Smooth muscle cell (in vitro differentiated cells): Measurements from ENCODE around the gene RCCD1. TPM values are rescaled to one million over a fixed set of nuclear protein-coding genes. Genes with fewer than 3 reads are reported as not detected.

ENCODE experiments used
- DNase-seq: peaks from one replicate; lab custom pipeline; 2025; ENCODE audit not compliant: unreplicated experiment; lab: John Stamatoyannopoulos, UW
- H2AFZ ChIP-seq: fragments of 200-600 bp; sonication (generic); 2 replicates; pipeline ENCODE4 v1.6.0; 2016; ENCODE audit warnings: antibody characterized with exemption, low read depth, mild to moderate bottlenecking
- H3F3A ChIP-seq: fragments of 200-600 bp; sonication (generic); 2 replicates; pipeline ENCODE4 v1.6.0; 2017; ENCODE audit warnings: antibody characterized with exemption, low read depth
- H3K27ac ChIP-seq: fragments of 200-600 bp; sonication (generic); 2 replicates; pipeline ENCODE4 v1.5.1; 2016; ENCODE audit warnings: low read depth, mild to moderate bottlenecking
- H3K27me3 ChIP-seq: fragments of 200-600 bp; sonication (generic); 2 replicates; pipeline ENCODE4 v1.6.1; 2016; ENCODE audit warnings: low read depth, mild to moderate bottlenecking
- H3K36me3 ChIP-seq: fragments of 200-600 bp; sonication (generic); 2 replicates; pipeline ENCODE4 v1.5.1; 2016; ENCODE audit warnings: low read depth
- H3K4me1 ChIP-seq: fragments of 200-600 bp; sonication (generic); 2 replicates; pipeline ENCODE4 v1.5.1; 2016; ENCODE audit warnings: low read depth
- H3K4me2 ChIP-seq: fragments of 200-600 bp; sonication (generic); 2 replicates; pipeline ENCODE4 v1.6.0; 2016; ENCODE audit warnings: mild to moderate bottlenecking
- H3K4me3 ChIP-seq: fragments of 200-600 bp; sonication (generic); 2 replicates; pipeline ENCODE4 v1.5.1; 2016; ENCODE audit warnings: mild to moderate bottlenecking
- H3K79me2 ChIP-seq: fragments of 200-600 bp; sonication (generic); 2 replicates; pipeline ENCODE4 v1.6.0; 2016; ENCODE audit warnings: low read depth, mild to moderate bottlenecking
- H3K9ac ChIP-seq: fragments of 200-600 bp; sonication (generic); 2 replicates; pipeline ENCODE4 v1.6.0; 2016; ENCODE audit warnings: low read depth
- H3K9me3 ChIP-seq: fragments of 200-600 bp; sonication (generic); replicated peaks from 2 replicates; pipeline ENCODE4 v1.5.1; 2016; ENCODE audit warnings: low read depth
- H4K20me1 ChIP-seq: fragments of 200-600 bp; sonication (generic); 2 replicates; pipeline ENCODE4 v1.6.0; 2016; ENCODE audit warnings: low read depth
- WGBS: methylation state at CpG from one replicate; pipeline ENCODE4 v1.1.7; 2016; ENCODE audit warnings: low lambda C conversion rate; 5-methylcytosine and 5-hydroxymethylcytosine counted together
- polyA plus RNA-seq: library from polyadenylated mRNA; unstranded; fragments of >200 nt; fragmentation: Nextera tagmentation; extraction: Ambion mirVana; gene quantifications from 2 replicates; pipeline ENCODE4 v1.2.1, GENCODE V29; 2016
- total RNA-seq: library from RNA; depleted of rRNA; stranded (reverse); fragments of >200 nt; gene quantifications from 2 replicates; pipeline ENCODE4 v1.2.3, GENCODE V29; 2014
- TF ChIP-seq, protein P1 (sequence below): fragments of 200-600 bp; sonication (generic); IDR thresholded peaks from 2 replicates; pipeline ENCODE4 v1.5.1; 2017; ENCODE audit warnings: borderline replicate concordance, mild to moderate bottlenecking, antibody characterized with exemption; ENCODE audit not compliant: insufficient read depth, poor library complexity, severe bottlenecking

RCCD1 gene
- total and polyA plus RNA-seq, 2 experiments from 2014 or later: 4.4 to 9.2 TPM

DNA sequence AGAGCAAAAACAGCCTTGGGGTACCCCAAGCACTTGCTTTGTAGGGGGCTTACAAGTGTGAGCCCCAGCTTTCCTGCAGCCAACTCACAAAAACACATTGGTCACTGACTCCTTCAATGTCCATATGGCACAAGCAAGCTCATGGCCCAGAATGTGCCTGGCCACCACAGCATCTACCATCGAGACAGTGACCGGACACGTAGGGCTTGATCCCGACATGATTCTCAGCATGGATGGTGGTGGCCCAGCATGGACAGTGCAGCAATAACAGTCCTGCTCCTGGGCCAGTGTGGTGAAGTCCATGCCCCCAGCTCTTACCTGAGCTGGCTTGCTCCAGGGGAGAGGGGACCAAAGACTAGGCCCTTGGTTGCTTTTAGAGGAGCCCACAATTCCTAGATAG, 13.6 kb upstream of the RCCD1 start:
- Histone ChIP-seq H3K9me3 (no peaks in the 10 kb centered on the region), H2AFZ (no peak overlapping the region), H3K9ac (no peak overlapping the region), H3K4me1 (peaks cover 5% of the 10 kb centered on the region), H3F3A (no peaks in the 10 kb centered on the region), H4K20me1 (peaks cover 5% of the 10 kb centered on the region), H3K27me3 (no peaks in the 10 kb centered on the region), H3K79me2 (peaks cover 5% of the 10 kb centered on the region), H3K27ac (no peak overlapping the region), H3K36me3 (peaks cover 5% of the 10 kb centered on the region), H3K4me3 (no peak overlapping the region), H3K4me2 (no peak overlapping the region)
- no peak for DNase-seq
- 100% methylated on average over 4 of the region's 4 CpGs for WGBS
- TF ChIP-seq, protein P1, sequence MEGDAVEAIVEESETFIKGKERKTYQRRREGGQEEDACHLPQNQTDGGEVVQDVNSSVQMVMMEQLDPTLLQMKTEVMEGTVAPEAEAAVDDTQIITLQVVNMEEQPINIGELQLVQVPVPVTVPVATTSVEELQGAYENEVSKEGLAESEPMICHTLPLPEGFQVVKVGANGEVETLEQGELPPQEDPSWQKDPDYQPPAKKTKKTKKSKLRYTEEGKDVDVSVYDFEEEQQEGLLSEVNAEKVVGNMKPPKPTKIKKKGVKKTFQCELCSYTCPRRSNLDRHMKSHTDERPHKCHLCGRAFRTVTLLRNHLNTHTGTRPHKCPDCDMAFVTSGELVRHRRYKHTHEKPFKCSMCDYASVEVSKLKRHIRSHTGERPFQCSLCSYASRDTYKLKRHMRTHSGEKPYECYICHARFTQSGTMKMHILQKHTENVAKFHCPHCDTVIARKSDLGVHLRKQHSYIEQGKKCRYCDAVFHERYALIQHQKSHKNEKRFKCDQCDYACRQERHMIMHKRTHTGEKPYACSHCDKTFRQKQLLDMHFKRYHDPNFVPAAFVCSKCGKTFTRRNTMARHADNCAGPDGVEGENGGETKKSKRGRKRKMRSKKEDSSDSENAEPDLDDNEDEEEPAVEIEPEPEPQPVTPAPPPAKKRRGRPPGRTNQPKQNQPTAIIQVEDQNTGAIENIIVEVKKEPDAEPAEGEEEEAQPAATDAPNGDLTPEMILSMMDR: no peak

DNA sequence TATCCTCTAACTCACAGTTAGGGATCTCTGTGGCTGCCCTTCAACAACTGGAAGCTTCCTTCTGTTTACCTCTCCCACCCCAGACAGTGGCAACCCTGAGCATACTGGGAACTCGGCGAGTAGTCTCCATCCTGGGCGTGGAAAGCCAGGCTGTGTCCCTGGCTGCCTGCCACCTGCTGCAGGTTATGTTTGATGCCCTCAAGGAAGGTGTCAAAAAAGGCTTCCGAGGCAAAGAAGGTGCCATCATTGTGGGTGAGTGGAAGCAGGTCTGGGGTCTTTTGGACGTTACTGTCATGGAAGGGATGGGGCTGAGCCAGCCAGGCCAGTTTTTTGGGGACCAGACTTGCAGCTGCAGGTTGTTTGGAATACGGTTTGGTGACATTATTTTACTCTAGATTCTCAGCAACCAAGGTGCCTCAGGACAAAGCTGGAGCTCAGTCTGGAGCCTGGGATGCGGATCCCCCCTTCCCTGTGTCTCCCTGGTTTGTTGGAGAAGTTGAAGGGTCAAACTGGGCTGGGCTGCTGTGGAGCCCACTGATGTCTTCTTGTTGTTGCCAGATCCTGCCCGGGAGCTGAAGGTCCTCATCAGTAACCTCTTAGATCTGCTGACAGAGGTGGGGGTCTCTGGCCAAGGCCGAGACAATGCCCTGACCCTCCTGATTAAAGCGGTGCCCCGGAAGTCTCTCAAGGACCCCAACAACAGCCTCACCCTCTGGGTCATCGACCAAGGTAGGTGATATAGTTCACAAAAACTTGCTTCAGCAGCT, 12.1 kb upstream of the RCCD1 start:
- H3K9ac ChIP-seq: no peak overlapping the region
- no peaks in the 10 kb centered on the region for H3K4me1 ChIP-seq
- WGBS: 93% methylated on average over 12 of the region's 12 CpGs
- TF ChIP-seq, protein P1: no peak
- no peak overlapping the region for H3K4me3 ChIP-seq
- H3K9me3 ChIP-seq: no peaks in the 10 kb centered on the region
- H3K27me3 ChIP-seq: no peaks in the 10 kb centered on the region
- H3K79me2 ChIP-seq: no peaks in the 10 kb centered on the region
- H3F3A ChIP-seq: no peaks in the 10 kb centered on the region
- H3K4me2 ChIP-seq: no peak overlapping the region
- no peaks in the 10 kb centered on the region for H4K20me1 ChIP-seq
- no peak overlapping the region for H2AFZ ChIP-seq
- DNase-seq: no peak
- peaks cover 5% of the 10 kb centered on the region for H3K36me3 ChIP-seq
- no peak overlapping the region for H3K27ac ChIP-seq

DNA sequence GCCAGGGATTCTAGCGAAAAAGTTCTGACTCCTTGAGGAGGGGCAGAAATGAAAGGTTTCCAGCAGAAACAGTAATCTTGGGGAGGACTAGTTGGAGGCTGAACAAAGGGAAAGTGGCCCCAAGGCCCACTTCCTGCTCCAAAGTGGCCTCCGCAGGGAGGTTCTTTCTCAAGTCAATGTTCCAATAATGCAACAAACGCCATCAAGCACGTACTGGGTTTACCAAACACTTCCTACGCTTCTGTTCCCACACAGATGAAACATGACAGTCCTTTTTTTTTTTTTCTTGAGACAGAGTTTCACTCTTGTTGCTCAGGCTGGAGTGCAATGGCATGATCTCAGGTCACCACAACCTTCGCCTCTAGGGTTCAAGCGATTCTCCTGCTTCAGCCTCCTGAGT, 9.6 kb upstream of the RCCD1 start:
- no peak overlapping the region for H3K9ac ChIP-seq
- peaks cover 5% of the 10 kb centered on the region for H3K36me3 ChIP-seq
- WGBS: 85% methylated on average over 7 of the region's 7 CpGs
- H3F3A ChIP-seq: no peaks in the 10 kb centered on the region
- DNase-seq: no peak
- no peaks in the 10 kb centered on the region for H3K4me1 ChIP-seq
- no peaks in the 10 kb centered on the region for H3K79me2 ChIP-seq
- TF ChIP-seq, protein P1: no peak
- H3K4me2 ChIP-seq: no peak overlapping the region
- no peak overlapping the region for H2AFZ ChIP-seq
- no peaks in the 10 kb centered on the region for H3K9me3 ChIP-seq
- no peaks in the 10 kb centered on the region for H3K27me3 ChIP-seq
- no peak overlapping the region for H3K4me3 ChIP-seq
- H3K27ac ChIP-seq: no peak overlapping the region
- no peaks in the 10 kb centered on the region for H4K20me1 ChIP-seq

DNA sequence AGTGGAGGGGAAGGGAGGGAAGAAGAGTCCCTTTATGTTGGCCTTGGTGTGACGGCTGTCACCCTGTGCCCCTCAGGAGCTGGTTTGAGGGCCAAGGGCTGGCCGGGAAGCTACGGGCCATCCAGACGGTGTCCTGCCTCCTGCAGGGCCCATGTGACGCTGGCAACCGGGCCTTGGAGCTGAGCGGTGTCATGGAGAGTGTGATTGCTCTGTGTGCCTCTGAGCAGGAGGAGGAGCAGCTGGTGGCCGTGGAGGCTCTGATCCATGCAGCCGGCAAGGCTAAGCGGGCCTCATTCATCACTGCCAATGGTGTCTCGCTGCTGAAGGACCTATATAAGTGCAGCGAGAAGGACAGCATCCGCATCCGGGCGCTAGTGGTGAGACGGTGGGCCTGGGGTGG, 8.1 kb upstream of the RCCD1 start:
- no peak overlapping the region for H2AFZ ChIP-seq
- H3K27ac ChIP-seq: no peak overlapping the region
- no peaks in the 10 kb centered on the region for H3F3A ChIP-seq
- H3K27me3 ChIP-seq: no peaks in the 10 kb centered on the region
- no peaks in the 10 kb centered on the region for H3K36me3 ChIP-seq
- no peaks in the 10 kb centered on the region for H3K4me1 ChIP-seq
- H3K4me2 ChIP-seq: no peak overlapping the region
- TF ChIP-seq, protein P1: no peak
- H3K79me2 ChIP-seq: no peaks in the 10 kb centered on the region
- H4K20me1 ChIP-seq: no peaks in the 10 kb centered on the region
- H3K4me3 ChIP-seq: no peak overlapping the region
- H3K9ac ChIP-seq: no peak overlapping the region
- no peaks in the 10 kb centered on the region for H3K9me3 ChIP-seq
- 98% methylated on average over 16 of the region's 16 CpGs for WGBS
- no peak for DNase-seq
